Measurements from ENCODE around the gene ZNF662.
"Not testable (repeated sequence)": the region's sequence is repeated elsewhere in the genome, so short reads cannot be mapped to it uniquely, and the experiment has no call there.

The ZNF662 gene

GRCh38 chr3:42906070-42906847, at the start of gene ZNF662:
TSS of gene ZNF662 (plus strand) at chr3:42906142. CDS start at chr3:42908115, 1,973 bp downstream.
- no peak for DNase-seq

- no peak for DNase-seq
Measured at GRCh38 chr3:42856544-42856943, 49.4 kb upstream of the ZNF662 start.

DNA sequence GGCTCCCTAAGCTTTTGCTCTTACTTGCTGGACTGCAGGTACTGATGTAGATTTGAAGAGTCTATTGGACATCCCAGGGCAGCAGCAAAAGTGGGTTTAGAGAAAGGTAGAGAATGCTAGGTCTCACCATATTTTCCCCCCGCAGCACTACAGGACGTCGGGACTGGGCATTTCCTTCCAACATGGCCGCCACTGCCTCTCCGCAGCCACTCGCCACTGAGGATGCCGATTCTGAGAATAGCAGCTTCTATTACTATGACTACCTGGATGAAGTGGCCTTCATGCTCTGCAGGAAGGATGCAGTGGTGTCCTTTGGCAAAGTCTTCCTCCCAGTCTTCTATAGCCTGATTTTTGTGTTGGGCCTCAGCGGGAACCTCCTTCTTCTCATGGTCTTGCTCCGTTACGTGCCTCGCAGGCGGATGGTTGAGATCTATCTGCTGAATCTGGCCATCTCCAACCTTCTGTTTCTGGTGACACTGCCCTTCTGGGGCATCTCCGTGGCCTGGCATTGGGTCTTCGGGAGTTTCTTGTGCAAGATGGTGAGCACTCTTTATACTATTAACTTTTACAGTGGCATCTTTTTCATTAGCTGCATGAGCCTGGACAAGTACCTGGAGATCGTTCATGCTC, 41.5 kb upstream of the ZNF662 start:
- DNase-seq, result no peak

- DNase-seq, result no peak
Measured at GRCh38 chr3:42865256-42865655, 40.7 kb upstream of the ZNF662 start.

- DNase-seq, result no peak
Measured at GRCh38 chr3:42867138-42867537, 38.8 kb upstream of the ZNF662 start.

DNA sequence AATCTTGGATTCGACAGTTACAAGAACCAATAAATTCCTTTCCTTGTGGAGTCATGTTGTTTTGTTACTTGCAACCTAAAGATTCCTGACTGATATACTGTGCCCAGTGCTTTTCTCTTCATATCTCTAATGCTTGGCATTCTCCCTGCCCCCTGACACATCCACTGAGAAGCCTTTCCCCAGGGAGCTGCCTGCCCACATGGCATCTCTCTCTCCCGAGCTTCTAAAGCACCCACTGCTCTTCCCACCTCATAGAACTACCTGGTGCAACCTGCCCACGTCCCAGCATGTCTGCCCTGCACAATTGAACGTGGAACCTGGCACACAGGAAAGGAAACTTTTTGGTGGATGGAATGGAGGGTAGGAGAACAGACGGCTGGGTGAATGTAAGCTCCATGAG, 37.1 kb upstream of the ZNF662 start:
- no peak for DNase-seq

- no peak for DNase-seq
Measured at GRCh38 chr3:42871592-42872196, 34.2 kb upstream of the ZNF662 start.

DNA sequence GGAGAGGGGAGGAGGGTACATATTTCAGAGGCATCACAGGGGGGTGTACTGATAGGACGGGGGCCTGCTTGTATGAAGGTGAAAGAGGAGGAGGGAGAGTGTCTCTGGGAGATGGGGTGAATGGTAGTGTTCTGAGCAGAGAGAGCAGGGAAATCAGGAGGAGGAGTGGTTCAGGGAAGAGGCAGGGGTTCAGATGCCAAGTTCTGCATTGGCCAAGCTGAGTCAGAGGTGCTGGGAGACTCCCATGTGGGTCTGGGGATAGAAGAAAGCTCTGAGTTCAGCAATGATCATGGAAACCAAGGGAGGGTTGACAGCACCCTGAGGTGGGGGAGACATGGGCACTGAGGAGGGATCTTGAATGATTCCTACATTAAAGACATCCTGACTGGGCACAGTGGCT, 33.2 kb upstream of the ZNF662 start:
- DNase-seq, result no peak

DNA sequence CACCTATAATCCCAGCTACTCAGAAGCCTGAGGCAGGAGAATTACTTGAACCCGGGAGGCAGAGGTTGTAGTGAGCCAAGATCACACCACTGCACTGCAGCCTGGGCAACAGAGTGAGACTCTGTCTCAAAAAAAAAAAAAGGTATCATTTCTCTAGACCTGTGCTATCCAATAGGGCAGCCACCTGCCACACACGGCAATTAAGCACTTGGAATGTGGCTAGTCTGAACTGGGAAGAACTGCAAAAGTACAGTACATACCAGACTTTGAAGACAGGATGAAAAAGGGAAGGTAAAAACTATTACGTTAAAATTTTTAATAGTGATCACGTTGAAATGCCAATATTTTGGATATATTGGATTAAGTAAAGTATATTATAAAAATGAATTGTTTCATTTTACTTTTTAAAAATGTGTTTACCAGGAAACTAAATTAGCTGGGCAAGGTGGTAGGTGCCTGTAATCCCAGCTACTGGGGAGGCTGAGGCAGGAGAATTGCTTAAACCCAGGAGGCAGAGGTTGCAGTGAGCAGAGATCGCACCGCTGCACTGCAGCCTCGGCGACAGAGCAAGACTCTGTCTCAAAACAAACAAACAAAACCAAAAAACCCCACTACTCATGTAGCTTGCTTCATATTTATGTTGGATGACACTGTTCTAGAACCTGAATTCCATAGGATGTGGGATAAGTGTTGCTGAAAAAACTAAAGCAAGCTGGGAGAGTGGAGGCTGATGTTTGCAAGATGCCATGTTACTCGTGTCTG, 32.5 kb upstream of the ZNF662 start:
- DNase-seq, result no peak

GRCh38 chr3:42874749-42875148, 31.2 kb upstream of the ZNF662 start:
- DNase-seq, result no peak

DNA sequence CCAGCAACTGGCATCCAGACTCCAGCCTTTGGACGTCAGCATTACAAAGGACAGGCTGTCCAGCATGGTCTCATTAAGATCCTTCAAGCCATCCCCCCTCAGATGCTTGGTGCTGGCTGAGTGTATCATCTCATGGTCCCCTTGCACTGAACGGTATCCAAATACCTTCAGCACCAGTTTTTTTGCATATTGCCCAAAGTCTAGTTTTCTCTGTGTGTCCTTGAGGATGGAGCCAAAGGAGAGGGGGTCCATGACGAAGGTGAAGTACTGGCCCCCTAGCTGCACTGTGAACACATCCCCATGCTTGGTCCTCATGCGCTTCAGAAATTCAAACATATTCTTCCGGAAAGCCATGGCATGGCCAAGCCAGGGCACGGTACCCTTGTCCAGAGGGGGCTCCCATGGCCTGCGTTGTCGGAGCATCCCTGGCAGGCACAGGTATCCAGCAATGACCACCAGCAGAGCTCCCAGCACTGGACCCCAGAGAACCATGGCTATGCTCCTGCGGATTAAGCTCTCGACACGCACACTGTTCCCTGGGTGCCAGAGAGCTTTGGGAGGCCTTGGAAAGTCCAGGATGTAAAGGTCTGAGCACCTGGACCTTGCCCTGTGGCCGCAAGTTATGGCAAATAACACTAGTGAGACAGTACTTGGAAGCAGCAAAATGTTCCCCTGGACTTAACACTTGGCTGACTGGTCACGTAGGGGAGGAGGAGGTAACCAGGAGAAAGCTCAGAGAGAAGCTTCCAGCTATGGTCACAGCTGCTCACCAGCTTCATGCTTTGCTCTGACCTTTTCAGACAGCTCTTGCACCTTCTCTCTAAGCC, 30.4 kb upstream of the ZNF662 start, which contains the start of gene CYP8B1:
Gene CYP8B1 (minus strand): TSS at position 555 of the 827 bp plus-strand sequence. CDS start 63 bp downstream, at position 492.
- no peak for DNase-seq

GRCh38 chr3:42876401-42876800, 29.5 kb upstream of the ZNF662 start:
- DNase-seq, result no peak

DNA sequence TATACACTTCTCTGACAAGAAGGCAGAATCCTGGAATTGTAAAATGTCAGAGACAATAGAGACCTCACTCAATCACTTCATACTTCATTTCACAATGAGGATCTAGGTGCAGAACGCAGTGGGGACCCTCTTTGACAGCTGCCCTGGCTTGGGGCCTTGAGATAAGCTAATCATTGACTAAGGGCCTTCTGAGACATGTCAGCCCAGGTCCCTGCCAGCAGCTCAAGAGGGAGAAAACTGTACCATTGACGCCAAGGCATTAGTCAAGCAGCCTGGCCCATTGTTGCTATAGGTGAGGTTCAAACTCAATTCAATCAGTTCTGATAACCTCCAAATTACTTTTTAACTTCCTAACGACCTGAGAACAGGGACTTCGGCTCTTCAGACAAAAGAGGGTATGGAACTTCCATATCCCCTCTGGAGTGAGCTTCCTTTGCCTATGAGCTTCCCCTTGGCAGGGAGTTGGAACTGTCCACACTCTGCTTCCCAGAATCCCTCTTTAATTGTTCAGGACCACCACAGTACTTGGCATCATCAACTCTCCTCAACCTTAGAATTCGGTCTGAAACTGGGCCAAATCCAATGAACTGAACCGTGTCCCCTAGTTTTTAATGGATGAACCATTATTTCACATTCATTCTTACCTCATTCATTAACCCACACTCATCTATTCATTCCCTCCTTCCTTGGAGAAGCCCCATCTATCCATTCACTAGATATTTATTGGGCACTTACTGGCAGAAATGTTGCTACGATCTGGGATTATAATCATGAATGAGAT, 28.8 kb upstream of the ZNF662 start:
- no peak for DNase-seq

- DNase-seq, result no peak
Measured at GRCh38 chr3:42877881-42878280, 28.1 kb upstream of the ZNF662 start.

DNA sequence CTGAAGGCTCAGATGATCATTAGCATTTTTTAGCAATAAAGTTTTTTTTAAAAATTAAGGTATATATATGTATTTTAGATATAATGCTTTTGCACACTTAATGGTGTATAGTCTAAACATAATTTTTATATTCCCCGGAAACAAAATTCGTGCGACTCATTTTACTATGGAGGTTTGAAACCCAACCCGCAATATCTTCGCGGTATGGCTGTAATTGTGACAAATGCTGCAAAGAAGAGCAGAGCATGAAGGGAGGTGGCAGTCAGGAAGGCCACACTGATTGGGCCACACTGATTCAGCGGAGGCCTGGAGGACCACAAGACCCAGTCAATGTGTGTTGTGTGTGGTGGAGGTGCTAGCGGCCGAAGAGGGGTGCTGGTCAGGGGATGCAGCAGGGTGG, 25.8 kb upstream of the ZNF662 start:
- DNase-seq, result no peak

GRCh38 chr3:42880601-42881451, 25.1 kb upstream of the ZNF662 start:
- peak; percentile 67 for DNase-seq

- DNase-seq, result not testable (repeated sequence)
Measured at GRCh38 chr3:42883251-42883930, 22.6 kb upstream of the ZNF662 start.

DNA sequence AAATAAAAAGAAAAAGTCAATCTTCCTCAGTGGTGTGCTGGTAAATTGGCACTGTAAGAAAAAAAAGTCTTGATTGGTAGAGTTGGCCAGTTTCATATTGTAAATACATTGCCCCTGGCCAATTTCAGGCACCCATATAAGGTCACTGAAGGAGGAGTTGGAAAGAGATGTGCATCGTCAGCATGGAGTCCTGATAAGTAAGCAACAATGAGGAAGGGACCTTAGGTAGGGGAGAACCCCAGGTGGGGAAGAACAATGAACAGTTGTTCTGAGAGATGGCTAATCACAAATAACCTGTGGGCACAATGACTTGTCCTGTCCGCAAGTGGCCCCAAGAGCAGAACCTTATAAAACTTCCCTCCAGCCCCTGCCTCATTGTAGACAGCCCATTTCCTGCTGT, 21.6 kb upstream of the ZNF662 start:
- DNase-seq, result no peak

GRCh38 chr3:42886294-42886822, 19.6 kb upstream of the ZNF662 start:
- no peak for DNase-seq

- DNase-seq, result no peak
Measured at GRCh38 chr3:42887084-42887483, 18.9 kb upstream of the ZNF662 start.

Measured in MV-4-11 (cell line).